Measurements from ENCODE around the gene MED4.

- TF ChIP-seq CTCF (IDR thresholded peaks at IDR 0.05) (no peak), POLR2A (IDR thresholded peaks at IDR 0.05) (no peak)
Observed at GRCh38 chr13:48125794-48126228, 30.9 kb upstream of the MED4 start.
